Sigmoid colon (tissue), 4 donors: ENCODE data around the gene TMEM59L.

Source experiments
- CTCF ChIP-seq, 4 experiments: fragments of 450-650 bp in 3 of 4; fragments of 200-600 bp in 1 of 4; IDR thresholded peaks; one replicate each; pipeline ENCODE4 v1.5.1; 2016 to 2019; ENCODE audit warnings: antibody characterized with exemption in 4 of 4, mild to moderate bottlenecking in 3 of 4, moderate library complexity in 2 of 4
- EP300 ChIP-seq, 4 donors: sonication (generic); formaldehyde crosslinking; IDR thresholded peaks; one replicate each; pipeline ENCODE4 v1.6.1; 2017; ENCODE audit warnings: antibody characterized with exemption in 4 of 4
- POLR2A ChIP-seq, 2 donors: fragments of 450-650 bp; IDR thresholded peaks; one replicate each; pipeline ENCODE4 v1.6.1; 2016; ENCODE audit warnings: antibody characterized with exemption in 2 of 2, mild to moderate bottlenecking in 2 of 2, moderate library complexity in 2 of 2

GRCh38 chr19:18658366-18658855, 45.7 kb downstream of the TMEM59L start:
- TF ChIP-seq CTCF (IDR thresholded peaks at IDR 0.05): no peak
- no peak for TF ChIP-seq EP300 (IDR thresholded peaks at IDR 0.05)
- no peak for TF ChIP-seq POLR2A (IDR thresholded peaks at IDR 0.05)
